GM20000 (cell line): ENCODE data around the gene CD180.

Source experiments
- DNase-seq: peaks from one replicate; pipeline ENCODE4 v3.0.0; 2012; ENCODE audit warnings: low spot score
- TF ChIP-seq, protein P1 (sequence below): IDR thresholded peaks from 2 replicates; pipeline ENCODE4 v1.5.1; 2012; ENCODE audit warnings: mild to moderate bottlenecking, control low read depth; ENCODE audit errors: extremely low read depth, missing control alignments

The CD180 gene

DNA sequence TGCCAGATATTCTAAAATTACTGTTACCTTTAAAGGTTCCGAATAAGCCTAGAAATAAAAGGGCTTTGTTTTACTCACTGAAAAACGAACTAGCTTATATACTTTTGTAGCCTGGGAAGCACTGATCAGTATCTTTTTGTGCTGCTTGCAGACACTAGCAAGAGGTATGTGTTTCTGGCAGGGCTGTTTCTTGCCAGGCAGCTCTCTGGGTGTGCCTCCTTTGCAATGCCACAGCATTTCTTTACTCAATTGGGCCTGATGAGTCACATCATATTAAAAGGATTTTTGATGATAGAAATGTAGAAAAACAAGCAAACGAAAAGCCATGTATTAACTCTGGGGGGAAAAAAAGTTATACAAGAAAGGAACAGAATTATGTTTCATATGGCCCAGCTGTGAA, 35.6 kb downstream of the CD180 start:
- no peak for DNase-seq
- TF ChIP-seq, protein P1, sequence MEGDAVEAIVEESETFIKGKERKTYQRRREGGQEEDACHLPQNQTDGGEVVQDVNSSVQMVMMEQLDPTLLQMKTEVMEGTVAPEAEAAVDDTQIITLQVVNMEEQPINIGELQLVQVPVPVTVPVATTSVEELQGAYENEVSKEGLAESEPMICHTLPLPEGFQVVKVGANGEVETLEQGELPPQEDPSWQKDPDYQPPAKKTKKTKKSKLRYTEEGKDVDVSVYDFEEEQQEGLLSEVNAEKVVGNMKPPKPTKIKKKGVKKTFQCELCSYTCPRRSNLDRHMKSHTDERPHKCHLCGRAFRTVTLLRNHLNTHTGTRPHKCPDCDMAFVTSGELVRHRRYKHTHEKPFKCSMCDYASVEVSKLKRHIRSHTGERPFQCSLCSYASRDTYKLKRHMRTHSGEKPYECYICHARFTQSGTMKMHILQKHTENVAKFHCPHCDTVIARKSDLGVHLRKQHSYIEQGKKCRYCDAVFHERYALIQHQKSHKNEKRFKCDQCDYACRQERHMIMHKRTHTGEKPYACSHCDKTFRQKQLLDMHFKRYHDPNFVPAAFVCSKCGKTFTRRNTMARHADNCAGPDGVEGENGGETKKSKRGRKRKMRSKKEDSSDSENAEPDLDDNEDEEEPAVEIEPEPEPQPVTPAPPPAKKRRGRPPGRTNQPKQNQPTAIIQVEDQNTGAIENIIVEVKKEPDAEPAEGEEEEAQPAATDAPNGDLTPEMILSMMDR = no peak

DNA sequence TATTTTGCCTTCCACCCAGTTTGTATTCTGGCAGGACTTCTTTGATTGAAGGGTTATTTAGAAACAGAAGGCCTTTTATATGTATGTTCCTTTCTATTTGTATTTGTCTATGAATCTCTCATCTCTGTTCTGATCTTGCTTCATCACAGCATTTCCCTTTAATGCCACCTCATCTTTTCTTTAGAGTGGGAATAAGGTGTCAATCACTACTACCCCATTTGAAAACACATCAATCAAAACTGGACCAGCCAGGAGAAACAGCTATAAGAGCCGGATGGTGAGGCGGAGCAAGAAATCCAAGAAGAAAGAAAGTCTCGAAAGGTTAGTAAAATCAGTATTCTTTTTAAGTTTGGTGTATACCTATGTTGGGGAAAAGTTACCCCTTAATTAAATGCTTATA, 36.3 kb downstream of the CD180 start:
- no peak for DNase-seq

DNA sequence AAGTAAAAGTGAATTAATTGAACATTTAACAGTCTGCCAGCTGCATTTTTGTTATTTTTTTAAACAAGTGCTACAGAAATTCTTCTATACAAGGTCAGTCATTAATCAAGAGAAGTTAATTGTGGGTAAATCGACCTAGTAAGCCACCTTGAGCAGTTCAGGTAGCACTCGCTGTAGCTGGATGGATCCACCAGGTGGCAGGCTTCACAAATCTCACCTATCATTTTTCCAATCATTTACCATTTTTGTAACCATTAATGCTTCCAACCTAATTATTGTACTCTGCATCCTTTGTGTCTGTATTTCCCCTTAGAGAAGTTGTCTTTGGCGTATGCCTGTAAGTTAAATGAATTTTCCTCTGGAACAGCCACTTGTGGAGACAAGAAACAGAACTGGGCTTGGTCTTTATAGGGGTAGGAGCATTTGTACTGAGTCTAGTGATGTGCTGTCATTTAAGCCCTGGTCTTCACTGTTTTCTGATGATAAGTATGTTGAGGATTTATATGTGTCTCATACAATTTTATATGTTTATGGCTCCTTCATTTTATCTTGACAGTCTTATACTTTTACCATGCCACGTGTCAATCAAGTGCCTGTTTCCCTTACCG, 39.5 kb downstream of the CD180 start:
- TF ChIP-seq, protein P1 = peak; percentile 66
- DNase-seq = peak; percentile 61

More for the DNA sequence above, 36.3 kb downstream of the CD180 start:
- TF ChIP-seq, protein P1 = no peak

DNA sequence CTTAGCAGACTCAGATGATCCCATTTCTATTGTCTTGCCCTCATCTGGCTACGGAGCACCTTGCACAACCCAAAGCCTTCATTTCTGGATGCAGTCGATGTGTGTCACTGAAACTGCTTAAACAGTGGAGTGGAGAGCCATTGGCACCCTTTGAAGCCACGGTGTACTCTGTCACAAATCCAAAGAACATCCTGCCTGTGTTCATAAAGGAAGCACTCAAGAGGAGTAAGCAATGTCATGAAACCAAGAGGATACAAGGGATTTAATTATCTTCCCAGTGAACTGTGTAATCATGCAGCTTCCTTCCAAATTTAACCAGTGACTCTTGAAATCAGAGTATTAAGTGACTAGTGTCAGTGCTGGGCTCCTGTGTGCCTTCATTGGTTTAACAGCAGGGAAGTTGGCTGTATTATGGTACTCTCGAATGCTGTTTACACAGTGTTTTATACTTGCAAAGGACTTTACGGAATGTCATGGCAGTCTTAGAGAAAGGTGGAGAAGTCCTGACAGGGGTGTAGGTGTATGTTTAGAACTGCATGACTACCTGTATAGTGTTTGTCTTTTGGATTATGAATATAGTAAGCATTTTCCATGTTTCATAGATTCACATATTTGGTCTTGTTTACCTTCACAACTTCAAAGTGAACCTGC, 41.9 kb downstream of the CD180 start:
- DNase-seq = no peak
- TF ChIP-seq, protein P1 = no peak

DNA sequence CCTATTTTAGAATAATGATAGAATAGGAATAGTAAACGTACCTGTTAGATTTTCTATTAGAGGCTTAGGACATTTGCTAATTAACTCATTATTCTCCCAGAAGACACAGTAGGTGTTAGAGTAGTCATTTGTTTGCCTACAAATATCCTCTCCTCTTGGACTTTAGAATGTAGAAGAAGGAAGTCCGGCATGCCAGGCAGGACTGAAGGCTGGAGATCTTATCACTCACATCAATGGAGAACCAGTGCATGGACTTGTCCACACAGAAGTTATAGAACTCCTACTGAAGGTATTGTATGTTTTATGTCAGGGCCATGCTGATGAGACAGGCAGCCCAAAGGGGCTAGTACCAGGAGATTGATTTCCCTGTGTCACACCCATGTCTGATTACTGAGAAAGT, 43.3 kb downstream of the CD180 start:
- DNase-seq = no peak
- TF ChIP-seq, protein P1 = no peak

DNA sequence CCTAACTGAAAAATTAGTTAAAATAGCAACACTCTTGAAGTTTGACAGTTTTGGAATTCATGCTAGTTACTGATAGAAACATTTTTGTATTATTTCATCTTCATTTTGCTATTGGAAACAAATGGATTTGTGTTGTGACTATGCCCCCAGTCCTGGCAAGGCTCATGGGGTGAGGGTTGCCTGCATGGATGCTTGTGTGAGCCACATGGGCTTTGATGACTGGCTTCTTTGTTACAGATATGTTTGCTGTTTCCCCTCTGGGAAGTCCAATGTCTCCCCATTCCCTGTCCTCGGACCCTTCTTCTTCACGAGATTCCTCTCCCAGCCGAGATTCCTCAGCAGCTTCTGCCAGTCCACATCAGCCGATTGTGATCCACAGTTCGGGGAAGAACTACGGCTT, 44.2 kb downstream of the CD180 start:
- no peak for DNase-seq
- TF ChIP-seq, protein P1 = no peak

DNA sequence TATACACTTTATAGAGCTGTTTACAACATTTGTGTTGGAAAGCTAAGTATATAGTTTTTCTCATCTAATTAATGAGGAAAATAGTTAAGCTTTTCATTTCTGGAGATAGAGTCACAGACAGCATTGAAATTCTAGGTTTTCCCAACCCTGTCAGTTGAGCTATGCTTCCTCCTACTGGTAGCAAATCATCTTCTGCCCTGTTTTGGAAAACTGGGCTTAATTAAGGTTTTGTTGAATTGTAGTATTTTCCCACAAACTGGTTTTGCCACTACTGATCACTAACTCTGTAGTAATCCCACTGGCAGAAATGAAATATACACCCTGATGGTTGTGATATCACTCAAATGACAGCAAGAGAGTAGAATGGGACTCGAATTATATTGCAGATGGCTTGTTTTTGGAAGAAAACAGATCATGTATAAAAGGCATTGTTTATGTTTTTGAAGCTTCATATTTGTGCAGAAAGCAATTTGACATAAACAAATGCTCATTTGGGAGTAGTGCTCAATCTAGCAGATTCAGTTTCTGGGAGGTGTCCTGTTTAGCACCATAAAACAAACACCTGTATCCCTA, 46.6 kb downstream of the CD180 start:
- no peak for DNase-seq
- TF ChIP-seq, protein P1 = peak; percentile 11
